A673 (cell line): ENCODE measurements around the gene BMX. TPM values are rescaled to one million over a fixed set of nuclear protein-coding genes. Genes with fewer than 3 reads are reported as not detected.

Experiments
- BruUV-seq: library from RNA; stranded (reverse); fragments of 400-500 nt; replicated peaks from 2 replicates; lab custom pipeline; 2021; lab: Mats Ljungman, UMichigan
- CTCF ChIA-PET: fragments of 300-600 bp; sonication (Branson Sonifier 250); formaldehyde crosslinking; loops from one replicate; lab custom pipeline; 2022; ENCODE audit warnings: antibody characterized with exemption; lab: Charles Lee
- POLR2A ChIA-PET: fragments of 300-600 bp; sonication (Branson Sonifier 250); formaldehyde crosslinking; loops from one replicate; lab custom pipeline; 2022; ENCODE audit warnings: antibody characterized with exemption; ENCODE audit not compliant: low non-redundant PET; lab: Charles Lee
- DNase-seq: peaks from one replicate; pipeline ENCODE4 v3.0.0-alpha.2; 2015; ENCODE audit warnings: low spot score
- H3K27ac ChIP-seq: fragments of 200-600 bp; sonication (generic); 2 replicates; pipeline ENCODE4 v1.5.1; 2016; ENCODE audit warnings: mixed run types, low read depth, mild to moderate bottlenecking, mixed read lengths, antibody characterized with exemption, low read length; ENCODE audit not compliant: poor library complexity, severe bottlenecking
- H3K27me3 ChIP-seq: fragments of 200-600 bp; sonication (generic); replicated peaks from 2 replicates; pipeline ENCODE4 v1.6.1; 2017; ENCODE audit warnings: mixed run types, low read depth, mild to moderate bottlenecking, mixed read lengths, antibody characterized with exemption, low read length; ENCODE audit not compliant: insufficient read depth, poor library complexity
- H3K36me3 ChIP-seq: fragments of 200-600 bp; sonication (generic); 2 replicates; pipeline ENCODE4 v1.6.1; 2016; ENCODE audit warnings: mixed run types, mild to moderate bottlenecking, mixed read lengths, antibody characterized with exemption, low read length; ENCODE audit not compliant: insufficient read depth, poor library complexity, severe bottlenecking
- H3K4me1 ChIP-seq: fragments of 200-600 bp; sonication (generic); 2 replicates; pipeline ENCODE4 v1.6.1; 2017; ENCODE audit warnings: mixed run types, mild to moderate bottlenecking, mixed read lengths, antibody characterized with exemption, low read length; ENCODE audit not compliant: insufficient read depth, poor library complexity, severe bottlenecking
- H3K4me3 ChIP-seq: fragments of 200-600 bp; sonication (generic); 2 replicates; pipeline ENCODE4 v1.5.1; 2016; ENCODE audit warnings: low read depth, mixed run types, mild to moderate bottlenecking, mixed read lengths, low read length; ENCODE audit not compliant: poor library complexity, severe bottlenecking
- H3K9me3 ChIP-seq: fragments of 200-600 bp; sonication (generic); 2 replicates; pipeline ENCODE4 v1.6.1; 2016; ENCODE audit warnings: mixed run types, low read depth, mild to moderate bottlenecking, mixed read lengths, antibody characterized with exemption, low read length; ENCODE audit not compliant: poor library complexity, severe bottlenecking
- CTCF ChIP-seq: fragments of 300-800, 200-600 bp; sonication (generic); conservative IDR thresholded peaks from 2 replicates; pipeline ENCODE4 v1.5.1; 2017; ENCODE audit warnings: low read depth, mild to moderate bottlenecking, antibody characterized with exemption, low read length, moderate library complexity, mixed read lengths
- EZH2 ChIP-seq: fragments of 200-600 bp; sonication (generic); IDR thresholded peaks from 2 replicates; pipeline ENCODE4 v1.6.1; 2017; ENCODE audit warnings: borderline replicate concordance, low read depth, mild to moderate bottlenecking, mixed read lengths, antibody characterized with exemption, low read length; ENCODE audit not compliant: poor library complexity, severe bottlenecking
- intact Hi-C: fragments of 100-400 bp; cut with micrococcal nuclease; formaldehyde crosslinking; loops from one replicate; pipeline ENCODE4 v1.10.0; 2022; ENCODE audit not compliant: unreplicated experiment
- total RNA-seq: library from RNA; stranded (reverse); gene quantifications from 2 replicates; pipeline ENCODE4 v1.2.3, GENCODE V29; 2021

BMX gene
- total RNA-seq, 1 experiment from 2014 or later: not detected

- no peaks in the 10 kb centered on the region for H3K9me3 ChIP-seq
- ChIA-PET CTCF (interaction anchor here (0.7 kb wide), 1 partner anchor 67 kb away, joined by 19 read pairs; no protein-coding TSS in a partner anchor), POLR2A (no interaction called here)
- H3K27me3 ChIP-seq: peaks cover 37% of the 10 kb centered on the region
- BruUV-seq: no TSS peak
- H3K4me1 ChIP-seq: no peaks in the 10 kb centered on the region
- intact Hi-C loops: loop anchor here (1.0 to 10.0 kb wide), 3 partner anchors 67 to 176 kb away; no protein-coding TSS in a partner anchor
- no peak overlapping the region for H3K27ac ChIP-seq
- no peak overlapping the region for H3K4me3 ChIP-seq
- DNase-seq: no peak
- no peaks in the 10 kb centered on the region for H3K36me3 ChIP-seq
- no peak for TF ChIP-seq CTCF
- TF ChIP-seq EZH2: no peak
These were observed 1.9 kb upstream of the BMX start for GRCh38 chrX:15498741-15499140.

DNA sequence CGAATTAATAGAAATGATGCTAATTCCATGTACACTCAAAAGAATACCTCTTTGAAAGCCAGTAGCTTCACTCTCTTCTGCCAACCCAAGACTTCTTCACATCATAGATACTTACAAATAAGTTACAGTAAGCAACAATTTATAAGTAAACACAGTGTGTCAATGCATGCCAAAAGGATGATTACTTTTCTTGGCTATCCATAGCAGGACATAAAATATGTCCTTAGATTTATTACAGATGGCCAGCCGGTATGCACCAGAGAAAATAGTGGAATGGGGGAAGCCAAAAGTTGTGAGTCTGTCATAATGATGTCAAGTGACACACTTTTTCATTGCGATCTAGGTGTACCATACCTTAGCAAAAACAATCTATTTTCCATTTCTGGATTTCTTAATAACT, 631 bp upstream of the BMX start:
- ChIA-PET POLR2A (interaction anchor here (0.7 kb wide), 1 partner anchor 35 kb away, joined by 4 read pairs; no protein-coding TSS in a partner anchor), CTCF (no interaction called here)
- Histone ChIP-seq H3K4me3 (no peak overlapping the region), H3K9me3 (no peaks in the 10 kb centered on the region), H3K27ac (no peak overlapping the region), H3K27me3 (peaks cover 43% of the 10 kb centered on the region), H3K36me3 (no peaks in the 10 kb centered on the region), H3K4me1 (no peaks in the 10 kb centered on the region)
- no peak for DNase-seq
- no peak for TF ChIP-seq CTCF
- TF ChIP-seq EZH2: no peak
- intact Hi-C loops: loop anchor here (10.0 kb wide), 2 partner anchors 145 to 175 kb away; no protein-coding TSS in a partner anchor
- no TSS peak for BruUV-seq

DNA sequence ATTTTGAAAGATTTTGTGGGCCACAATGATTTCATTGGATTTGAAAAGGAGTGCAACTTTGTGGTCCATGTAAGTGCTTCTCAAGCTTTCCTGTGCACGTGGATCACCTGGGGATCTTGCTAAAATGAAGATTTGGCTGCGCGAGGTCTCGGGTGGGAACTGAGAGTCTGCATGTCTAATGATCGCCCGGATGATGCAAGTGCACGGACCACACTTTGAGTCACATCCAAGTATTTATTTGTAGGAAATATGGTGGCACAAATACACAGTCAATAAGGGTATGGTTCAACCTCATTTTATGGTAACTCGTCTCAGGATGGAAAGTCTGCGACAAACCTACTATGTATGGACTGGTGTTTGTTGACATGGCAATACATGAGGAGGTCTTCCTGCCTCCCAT, 899 bp downstream of the BMX start:
- Histone ChIP-seq H3K9me3 (no peaks in the 10 kb centered on the region), H3K36me3 (no peaks in the 10 kb centered on the region), H3K4me3 (no peak overlapping the region), H3K4me1 (no peaks in the 10 kb centered on the region), H3K27ac (no peak overlapping the region), H3K27me3 (peaks cover 53% of the 10 kb centered on the region)
- DNase-seq: no peak
- intact Hi-C loops: no loop called here
- ChIA-PET POLR2A (no interaction called here), CTCF (no interaction called here)
- TF ChIP-seq EZH2 (no peak), CTCF (no peak)
- BruUV-seq: no TSS peak
